Activated CD4-positive, CD25-positive, alpha-beta regulatory T cell (primary cell): ENCODE data around the gene HDAC9.

Experiments used
- DNase-seq, 4 experiments: peaks; one replicate each; lab custom pipeline; 2025; lab: John Stamatoyannopoulos, UW

Gene HDAC9

DNA sequence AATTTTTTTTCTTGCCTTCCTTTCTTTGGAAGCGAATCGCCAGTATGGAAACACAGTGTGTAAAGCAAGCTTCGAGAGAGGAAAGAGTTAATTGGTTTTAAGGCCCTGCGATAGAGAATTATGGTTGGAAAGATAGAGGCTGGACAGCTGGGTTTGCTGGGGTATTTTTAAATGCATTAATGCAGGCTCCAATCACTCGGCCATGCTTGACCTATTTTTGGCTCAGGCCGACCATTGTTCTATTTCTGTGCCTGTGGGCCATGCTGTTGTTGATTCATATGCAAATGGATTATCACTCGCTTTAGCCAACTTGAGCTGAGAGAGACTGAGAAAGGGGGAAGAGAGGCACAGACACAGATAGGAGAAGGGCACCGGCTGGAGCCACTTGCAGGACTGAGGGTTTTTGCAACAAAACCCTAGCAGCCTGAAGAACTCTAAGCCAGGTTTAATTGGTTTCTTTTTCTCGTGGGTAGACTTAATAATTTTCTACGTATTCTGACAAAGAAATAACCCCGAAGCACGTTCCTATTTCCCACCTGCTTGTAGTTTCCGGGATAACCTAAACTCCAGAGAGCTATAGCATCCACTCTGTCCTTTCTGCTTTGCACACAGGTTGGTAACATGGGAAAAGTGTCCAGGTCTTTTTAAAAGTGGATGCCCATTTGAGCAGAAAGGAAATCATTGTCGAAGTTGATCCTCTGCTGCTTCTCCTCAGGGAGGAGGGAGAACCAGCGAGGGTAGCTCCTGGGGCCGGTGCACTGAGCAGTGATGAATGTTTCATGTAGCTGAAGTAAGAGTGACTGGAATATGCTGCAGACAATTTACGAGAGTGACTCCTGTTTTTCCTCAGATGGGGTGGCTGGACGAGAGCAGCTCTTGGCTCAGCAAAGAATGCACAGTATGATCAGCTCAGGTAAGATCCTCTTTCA lies at the start of gene HDAC9:
Gene HDAC9 (plus strand): TSS at position 338 of the 929 bp plus-strand sequence. CDS start 554 bp downstream, at position 892.
- DNase-seq: no peak

DNA sequence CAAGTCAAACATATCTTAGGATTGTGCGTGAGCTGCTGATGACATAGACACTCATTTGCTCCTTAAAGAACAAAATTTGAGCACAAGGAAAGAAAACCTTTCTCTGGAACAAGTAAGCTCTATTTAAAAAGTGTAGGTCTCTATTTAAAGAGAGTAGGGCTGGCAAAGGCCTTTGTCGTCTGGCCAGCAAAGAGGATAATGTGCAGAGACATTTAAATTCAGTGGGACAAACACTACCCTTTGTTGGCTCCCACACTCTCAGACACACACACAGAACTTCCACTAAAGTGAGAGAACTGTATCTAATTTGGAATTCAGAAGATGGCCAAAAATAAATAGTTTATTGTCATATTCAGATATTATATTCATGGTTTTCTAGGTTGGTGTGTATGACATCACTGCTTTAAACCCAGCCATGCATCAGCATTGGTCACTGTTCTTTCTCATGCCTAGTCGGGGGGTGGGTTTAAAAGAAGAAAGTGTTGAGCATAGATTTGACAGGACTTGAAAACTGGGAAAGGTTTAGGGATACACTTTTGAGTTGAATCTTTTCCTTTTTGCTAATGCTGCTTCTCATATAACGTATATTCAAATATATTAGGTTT lies 49.5 kb upstream of the HDAC9 start:
- no peak for DNase-seq

DNA sequence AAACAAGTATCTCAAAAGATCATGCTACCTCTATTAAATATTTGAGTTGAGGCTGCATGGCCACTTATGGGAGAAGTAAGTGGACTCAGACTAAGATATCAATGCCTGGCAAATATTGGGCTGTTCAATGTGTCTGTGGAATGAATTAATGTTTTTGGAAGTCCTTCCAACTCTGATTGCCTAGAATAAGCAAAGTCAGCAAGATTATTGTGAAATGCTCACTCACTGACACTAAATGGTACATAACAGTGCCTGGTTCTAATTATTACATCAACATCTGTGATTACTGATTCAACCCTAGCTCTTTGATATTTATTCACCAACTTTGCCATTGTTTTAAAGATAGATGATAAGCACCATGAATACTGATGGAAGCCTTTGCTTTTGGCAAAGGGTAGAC lies 45.5 kb upstream of the HDAC9 start:
- no peak for DNase-seq

DNA sequence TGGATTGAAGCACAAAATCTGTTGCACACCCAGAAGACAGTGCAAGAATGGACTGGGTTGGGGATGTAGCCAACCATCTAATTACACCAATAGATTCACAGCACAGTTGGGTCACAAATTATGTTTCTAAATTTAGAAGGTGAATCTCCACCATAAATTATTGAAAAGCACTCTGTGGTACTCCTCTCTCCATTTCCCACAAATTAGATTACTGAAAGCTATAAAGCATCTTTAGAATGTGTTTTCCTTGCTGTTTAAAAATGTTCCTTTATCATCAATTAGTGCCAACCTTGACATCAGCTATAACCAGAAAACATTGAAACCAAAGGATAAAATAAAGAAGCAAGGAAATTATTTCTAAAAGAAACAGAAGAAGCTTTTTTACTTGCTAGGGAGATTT lies 39.9 kb upstream of the HDAC9 start:
- no peak for DNase-seq

DNA sequence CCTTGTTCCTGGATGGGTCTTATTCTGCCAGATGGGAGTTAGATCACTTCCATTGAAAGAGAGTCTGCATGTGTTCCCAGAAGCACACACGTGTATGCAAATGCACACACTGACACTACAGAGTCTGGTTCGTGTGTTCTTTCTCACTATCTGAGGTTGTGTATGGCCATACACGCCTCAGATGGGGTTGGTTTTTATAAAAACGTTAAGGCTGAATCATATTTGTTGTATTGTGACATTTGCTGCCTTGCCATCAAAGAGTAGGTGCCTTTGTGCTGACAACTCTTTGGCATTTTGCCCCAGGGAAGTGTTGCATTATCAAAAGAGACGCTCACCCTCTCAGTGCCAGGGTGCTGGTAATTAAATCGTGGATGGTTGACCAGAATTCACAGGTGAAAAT lies 37.7 kb upstream of the HDAC9 start:
- DNase-seq: no peak

DNA sequence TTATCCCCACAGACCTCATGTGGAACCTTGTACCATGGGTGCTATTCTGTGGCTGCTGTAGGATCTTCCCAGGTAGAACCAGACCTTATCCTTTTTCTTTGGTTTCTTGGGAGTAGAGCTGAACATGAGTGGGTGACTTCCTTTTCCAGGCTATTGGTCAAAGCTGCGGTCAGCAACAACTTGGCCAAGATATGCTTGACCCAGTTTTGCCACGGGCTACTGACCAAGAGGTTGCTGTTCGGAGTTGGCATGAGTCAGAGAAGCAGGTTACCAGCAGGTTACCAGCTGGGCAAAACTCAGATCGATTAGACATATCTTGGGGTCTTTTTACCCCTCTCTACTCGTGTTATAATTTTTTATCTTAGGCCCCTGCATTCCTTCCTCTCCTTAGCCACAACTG lies 36.7 kb upstream of the HDAC9 start:
- no peak for DNase-seq

DNA sequence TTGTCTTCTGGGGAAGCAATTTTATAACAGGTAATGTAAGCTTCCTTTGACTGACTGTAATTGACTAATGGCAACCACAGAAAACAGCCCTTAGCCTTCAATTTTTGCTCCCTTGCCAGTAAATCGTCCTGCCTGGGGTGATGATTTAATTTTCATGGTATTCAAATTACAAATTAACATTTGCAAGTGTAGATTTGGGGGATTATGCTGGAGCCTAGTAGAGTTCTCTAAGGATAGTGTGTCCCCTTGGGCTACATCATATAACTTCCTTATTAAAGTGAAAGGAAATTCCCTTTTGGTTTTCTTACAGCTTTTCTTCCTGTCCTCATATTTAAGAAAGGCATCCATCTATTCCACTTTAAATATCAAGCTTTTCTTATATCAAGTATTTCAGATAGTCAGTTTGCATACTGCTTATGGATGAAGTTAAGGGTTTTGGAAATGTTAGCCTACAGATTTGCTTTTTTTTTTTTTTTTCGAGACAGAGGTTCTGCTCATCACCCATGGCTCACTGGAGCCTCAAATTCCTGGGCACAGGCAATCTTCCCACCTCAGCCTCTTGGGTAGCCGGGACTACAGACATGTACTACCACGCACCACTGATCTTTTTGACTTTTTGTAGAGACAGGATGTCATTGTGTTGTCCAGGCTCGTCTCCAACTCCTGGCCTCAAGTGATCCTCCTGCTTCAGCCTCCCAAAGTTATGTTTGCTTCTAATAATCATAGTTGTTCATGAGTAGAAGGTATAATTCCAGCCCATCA lies 35.9 kb upstream of the HDAC9 start:
- DNase-seq: no peak

DNA sequence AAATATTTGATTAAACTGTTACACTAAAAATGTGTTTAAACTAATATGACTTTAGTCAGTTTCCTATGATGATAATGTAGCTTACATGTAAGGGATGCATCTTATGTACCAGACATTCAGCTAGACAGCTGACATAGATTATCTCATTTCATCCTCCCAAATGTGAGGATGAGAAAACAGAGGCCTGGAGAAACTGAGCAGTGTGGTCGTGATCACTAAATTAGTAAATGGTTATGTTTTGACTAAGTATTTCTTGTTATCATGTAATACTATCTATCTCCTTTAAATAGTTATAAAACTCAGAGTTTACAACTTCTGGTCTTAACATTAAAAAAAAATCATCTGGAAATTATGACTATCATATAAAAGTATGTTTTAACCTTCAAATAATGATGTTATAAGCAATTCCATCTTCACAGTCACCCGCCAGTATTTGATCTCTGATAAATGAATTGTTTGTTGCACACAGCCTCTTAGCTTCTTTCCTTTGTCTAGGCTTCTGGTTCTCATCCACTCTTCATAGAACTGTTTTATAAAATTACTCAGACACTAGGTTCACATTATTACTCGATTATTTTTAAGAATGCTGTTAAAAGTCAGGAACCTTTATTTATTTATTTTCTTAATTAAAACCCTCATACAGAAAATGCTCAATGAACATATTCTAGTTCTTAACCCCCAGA lies 33.6 kb upstream of the HDAC9 start:
- DNase-seq: no peak

DNA sequence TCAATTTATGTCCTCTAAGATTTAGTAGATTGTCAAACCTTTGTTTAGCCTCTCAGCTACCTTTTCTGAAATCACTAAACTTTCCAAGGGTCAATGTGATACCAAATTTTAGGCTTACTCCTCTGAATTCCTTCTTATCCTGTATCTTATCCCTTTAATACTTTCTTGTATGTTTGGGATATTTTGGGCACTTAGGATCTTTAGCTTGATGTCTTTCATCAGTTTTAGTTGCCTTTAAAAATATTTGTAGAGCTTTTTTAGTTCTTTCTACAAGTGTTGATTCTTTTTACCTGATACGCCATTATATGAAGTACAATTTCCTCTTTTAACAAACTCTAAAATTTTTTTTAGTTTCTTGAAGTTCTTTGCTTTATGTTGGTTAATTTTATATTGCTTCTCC lies 30.7 kb upstream of the HDAC9 start:
- DNase-seq: no peak

DNA sequence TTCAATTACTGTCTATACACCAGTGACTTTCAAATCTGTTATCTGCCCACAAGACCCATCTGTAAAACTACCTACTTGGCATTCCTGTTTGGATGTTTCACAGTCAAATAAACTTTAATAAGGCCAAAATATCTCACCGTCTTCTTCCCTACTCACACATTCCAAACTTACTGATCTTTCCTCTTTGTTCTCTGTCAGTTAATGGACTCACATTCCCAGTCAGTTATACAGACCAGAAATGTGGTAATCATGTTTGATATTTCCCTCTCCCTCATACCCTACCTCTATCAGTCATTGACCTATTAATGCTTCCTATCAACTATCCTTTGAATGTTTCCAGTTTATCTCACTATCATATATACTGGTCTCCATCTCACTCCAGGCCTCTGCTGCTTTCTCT lies 28.5 kb upstream of the HDAC9 start:
- no peak for DNase-seq

DNA sequence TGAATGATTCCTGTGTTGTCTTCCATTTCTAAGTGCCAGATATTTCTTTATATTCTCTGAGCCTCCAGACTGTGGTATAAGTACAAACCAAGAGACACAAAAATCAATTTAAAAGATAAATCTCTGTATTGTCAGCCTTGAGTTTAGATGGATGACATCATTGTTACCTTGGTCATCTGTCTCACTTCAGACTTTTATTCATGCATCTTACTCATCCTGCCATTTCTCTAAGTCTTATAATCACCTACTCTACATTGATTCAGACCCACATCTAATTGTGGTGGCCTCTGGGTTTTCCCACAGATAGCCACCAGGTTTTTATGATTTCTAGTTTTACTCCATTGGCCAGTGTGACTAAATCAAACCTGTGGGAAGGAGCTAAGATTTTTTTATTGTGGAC lies 26.8 kb upstream of the HDAC9 start:
- DNase-seq: no peak

DNA sequence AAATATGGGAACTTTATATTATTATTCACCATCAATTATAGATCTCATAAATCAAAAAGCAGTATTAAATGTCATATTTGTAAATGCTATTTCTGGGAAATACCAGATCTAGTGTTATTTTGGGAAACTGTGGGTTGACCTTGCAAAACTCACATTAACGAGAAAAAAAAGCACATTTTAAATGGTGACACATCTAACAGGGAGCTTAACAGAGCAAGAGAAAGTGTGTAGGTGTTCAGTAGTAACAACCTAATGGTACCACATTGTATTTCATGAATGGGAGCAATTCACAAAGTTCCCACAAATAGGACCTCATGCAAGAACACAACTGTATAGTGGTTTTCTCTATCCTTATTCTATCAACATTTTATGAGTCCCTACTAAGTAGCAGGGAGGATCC lies 26.2 kb upstream of the HDAC9 start:
- no peak for DNase-seq

DNA sequence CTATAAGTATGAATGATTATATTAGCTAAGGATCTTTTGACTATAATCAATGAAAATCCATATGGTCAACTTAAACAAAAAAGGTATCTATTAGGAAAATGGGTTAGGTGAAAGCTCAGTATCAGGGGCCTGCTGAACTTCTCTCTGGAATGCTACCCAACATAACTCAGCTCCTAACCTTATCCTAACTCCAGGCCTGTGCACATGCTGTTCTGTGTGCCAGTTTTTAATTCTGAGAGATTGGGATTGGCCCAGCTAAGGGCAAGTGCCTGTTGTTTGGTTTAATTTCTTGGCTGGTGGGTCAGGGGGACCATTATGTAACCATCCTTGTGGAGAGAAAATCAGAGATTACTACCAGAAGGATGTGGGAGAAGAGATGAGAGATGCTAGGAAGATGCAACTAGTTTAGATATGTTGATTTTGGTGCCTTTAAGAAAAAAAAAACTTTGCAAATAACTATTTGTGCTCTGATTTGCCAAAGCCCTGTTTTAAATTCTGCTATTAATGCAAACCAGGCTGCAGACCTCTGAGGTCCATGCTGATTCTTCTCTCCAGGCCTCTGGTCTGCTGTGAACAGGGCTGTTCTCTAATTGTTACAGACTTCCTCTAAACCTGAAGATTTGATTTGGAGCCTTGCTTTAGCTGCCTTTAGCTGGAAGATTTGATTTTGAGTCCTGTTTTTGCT lies 23.9 kb upstream of the HDAC9 start:
- no peak for DNase-seq

DNA sequence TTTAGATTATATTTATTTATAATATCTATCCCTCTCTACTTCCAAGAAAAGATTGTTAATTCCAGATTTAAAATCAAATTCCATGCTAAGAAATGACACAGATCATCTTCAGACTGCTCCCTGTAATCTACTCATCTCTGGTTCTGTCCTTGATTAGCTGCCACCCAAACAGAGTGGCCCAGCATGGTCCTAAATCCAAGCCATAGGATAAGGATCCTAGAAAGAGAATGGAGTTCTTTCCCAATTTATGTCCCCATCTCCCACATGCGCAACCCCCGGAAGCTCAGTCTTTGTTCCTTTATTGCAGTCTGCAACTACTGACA lies 23.4 kb upstream of the HDAC9 start:
- DNase-seq: no peak

DNA sequence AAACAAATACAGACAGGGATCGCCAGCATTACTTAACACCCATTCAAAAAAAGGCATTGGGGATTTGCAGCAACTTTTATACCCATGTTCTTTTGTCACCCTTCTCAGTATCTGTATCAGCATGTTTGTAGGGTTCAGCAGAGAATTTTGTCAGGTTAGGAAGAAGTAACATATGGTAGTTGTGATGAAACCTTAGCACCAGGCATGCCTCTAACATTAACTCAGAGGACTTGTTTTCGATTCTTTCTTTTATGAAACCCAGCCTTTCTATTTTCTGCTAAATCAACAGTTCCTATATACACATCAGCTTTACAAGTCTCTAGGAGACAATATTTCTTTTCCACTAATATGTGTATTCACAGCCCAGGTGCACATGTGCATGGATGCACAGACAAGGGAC lies 22.4 kb upstream of the HDAC9 start:
- DNase-seq: no peak

DNA sequence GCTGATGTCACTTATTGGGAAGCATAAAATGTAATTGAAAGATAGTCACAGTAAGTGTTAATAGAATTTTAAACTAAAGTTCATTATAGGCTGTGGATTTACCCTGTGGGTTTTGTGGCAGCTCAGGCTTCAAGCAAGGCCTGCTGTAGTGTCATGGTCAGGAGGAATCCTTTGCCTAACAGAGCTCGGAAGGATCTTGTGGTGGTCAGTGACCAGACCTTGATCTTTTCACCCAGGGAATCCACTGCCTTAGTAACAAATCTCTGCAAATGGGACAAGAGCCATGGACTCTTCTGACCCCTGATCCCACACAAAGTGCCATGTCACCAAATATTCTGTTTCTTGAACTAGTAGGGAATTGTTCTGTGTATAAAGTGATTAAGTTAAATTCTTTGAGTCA lies 20.6 kb upstream of the HDAC9 start:
- DNase-seq: no peak

DNA sequence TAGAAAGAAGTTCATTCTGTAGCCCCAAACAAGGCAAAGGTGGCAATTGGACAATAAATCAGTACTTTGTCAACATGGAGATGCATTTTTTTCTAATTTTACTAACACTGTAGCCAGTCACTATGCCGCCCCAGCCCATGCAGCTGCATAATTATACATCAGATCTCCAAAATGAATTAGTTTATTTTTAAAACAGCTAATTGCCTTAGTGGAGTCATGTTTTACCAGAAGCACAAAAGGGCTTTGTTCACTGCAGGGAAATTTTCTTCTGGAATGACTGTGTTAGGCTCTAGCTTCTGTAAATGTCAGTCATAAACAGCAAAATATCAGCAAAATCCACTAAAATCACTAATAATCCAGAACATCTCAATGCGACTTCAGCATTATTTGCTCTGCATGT lies 20.1 kb upstream of the HDAC9 start:
- no peak for DNase-seq

DNA sequence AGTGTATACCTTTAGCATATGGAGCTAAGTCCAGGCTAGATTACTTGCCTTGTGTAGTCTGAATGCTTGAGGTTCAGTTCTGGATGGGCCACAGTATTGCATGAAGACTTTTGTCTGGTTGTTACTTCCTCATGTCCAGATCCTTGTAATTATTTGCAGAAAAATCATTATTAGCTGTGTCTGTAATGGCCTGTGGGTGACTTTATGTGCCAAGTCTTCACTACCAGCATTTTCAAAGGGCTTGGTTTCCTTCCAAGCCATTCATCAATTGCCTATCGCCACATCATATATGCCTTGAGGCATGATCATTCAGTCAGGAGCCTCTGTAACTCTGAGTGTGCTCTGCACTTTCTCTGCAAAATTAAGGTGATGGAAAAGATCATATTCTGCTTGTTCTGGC lies 13.8 kb upstream of the HDAC9 start:
- no peak for DNase-seq

DNA sequence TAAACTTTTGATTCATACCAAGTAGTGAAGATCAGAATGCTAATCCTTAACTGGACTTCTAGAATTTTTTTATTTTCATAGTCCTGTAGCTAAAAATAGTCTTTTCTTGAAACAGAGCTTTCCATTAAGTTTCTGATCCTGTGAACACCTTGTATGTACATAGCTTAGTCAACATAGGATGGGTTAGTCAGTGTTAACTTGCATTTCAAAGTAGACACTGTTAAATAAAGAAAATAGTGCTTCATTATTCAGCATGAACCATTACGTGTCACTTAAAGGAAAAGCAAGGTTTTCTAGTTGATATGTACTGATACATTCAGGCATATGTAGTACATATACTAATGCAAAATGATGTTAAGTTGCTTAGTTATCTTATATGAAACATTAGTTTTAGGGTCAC lies 7.5 kb upstream of the HDAC9 start:
- no peak for DNase-seq

DNA sequence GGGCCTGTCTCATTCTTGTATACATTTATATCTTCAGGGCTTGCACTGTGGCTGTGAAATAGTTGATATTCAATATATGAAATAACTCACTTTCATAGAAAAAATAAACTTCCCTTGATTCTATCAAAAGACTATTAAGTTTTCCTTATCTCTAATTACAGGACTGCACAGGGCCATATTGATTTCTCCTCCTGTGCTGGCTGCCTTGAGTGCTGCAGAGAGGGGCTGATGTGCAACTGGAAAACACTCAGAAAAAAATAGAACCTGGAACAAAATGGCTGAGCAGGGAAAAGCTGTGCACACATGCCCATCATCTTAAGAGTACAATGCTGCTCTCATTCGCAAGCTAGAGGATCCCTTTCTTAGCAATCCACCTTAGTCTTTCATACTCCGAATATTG lies 5.9 kb upstream of the HDAC9 start:
- no peak for DNase-seq

DNA sequence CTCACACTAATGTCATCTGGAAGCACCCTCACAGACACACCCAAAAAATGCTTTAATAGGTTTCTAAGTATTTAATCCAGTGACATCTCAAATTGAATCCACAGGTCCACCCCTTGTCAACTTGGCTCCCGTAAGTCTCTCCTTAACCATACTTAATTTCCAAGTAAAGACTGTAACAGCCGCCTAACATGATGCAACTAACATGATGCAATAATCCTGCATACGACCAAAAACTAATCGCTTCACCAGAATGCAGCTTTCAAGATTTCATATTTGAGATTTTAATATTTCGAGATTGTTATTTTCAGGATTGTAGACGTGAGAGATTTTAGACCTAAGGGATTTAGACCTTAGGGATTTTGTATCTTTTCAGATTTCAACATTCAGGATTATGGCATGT lies 3.7 kb upstream of the HDAC9 start:
- DNase-seq: no peak

DNA sequence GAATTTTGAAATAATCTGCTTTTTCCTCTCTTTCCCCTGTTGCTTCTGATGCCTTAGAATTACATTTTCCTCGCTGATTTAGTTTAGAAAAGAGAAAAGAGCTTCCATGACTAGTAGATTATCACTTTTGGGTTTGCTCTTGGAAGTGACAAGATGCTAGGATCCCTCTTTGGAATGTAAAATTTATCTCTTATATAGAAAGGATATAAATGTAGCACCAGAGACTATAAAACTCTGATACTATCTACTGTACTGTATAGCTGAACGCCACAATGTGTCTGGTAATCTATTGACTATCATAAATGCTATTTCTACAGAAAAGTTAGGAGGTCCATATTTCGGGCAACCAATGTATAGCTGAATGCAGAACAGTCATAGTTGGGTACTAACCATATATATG lies 1.1 kb upstream of the HDAC9 start:
- no peak for DNase-seq
